OCI-LY7 (cell line): ENCODE measurements around the gene ANKRD11.

Experiments used
- CTCF ChIP-seq: fragments of 200-600 bp; sonication (generic); conservative IDR thresholded peaks from 2 replicates; pipeline ENCODE4 v1.5.1; 2014; ENCODE audit warnings: mild to moderate bottlenecking, antibody characterized with exemption, low read length, moderate library complexity, mixed read lengths
- EZH2phosphoT487 ChIP-seq: fragments of 200-600 bp; sonication (generic); IDR thresholded peaks from 2 replicates; pipeline ENCODE4 v1.6.1; 2018; ENCODE audit warnings: low read depth, borderline replicate concordance, mild to moderate bottlenecking, mixed run types, antibody characterized with exemption, low read length, moderate library complexity, mixed read lengths

- no peak for TF ChIP-seq CTCF
- TF ChIP-seq EZH2phosphoT487, result no peak
These were observed 79.5 kb downstream of the ANKRD11 start for GRCh38 chr16:89410794-89411309.
